Esophagus squamous epithelium (tissue), 5 donors: Measurements from ENCODE around the gene FOXK1. TPM values are rescaled to one million over a fixed set of nuclear protein-coding genes. Genes with fewer than 3 reads are reported as not detected.

Experiments
- DNase-seq: peaks from one replicate; lab custom pipeline; 2025; lab: John Stamatoyannopoulos, UW
- H3K27ac ChIP-seq, 4 donors: fragments of 200-600 bp; sonication (generic); one replicate each; pipeline ENCODE4 v1.5.1; 2016 to 2019; ENCODE audit warnings: mild to moderate bottlenecking in 1 of 4
- H3K27me3 ChIP-seq, 4 donors: fragments of 200-600 bp; sonication (generic); 1 replicate in 3 of 4; 2 replicates in 1 of 4; pipeline versions ENCODE4 v1.5.1 to v1.6.0; 2017 to 2021; ENCODE audit warnings: antibody characterized with exemption in 1 of 4
- H3K36me3 ChIP-seq, 3 donors: fragments of 200-600 bp; sonication (generic); one replicate each; pipeline ENCODE4 v1.5.1; 2016 to 2019
- H3K4me1 ChIP-seq, 3 donors: fragments of 200-600 bp; sonication (generic); one replicate each; pipeline ENCODE4 v1.5.1; 2017 to 2019
- H3K4me3 ChIP-seq, 4 donors: fragments of 200-600 bp; sonication (generic); 1 replicate in 3 of 4; 2 replicates in 1 of 4; pipeline ENCODE4 v1.5.1; 2016 to 2019; ENCODE audit warnings: mild to moderate bottlenecking in 2 of 4, moderate library complexity in 1 of 4
- H3K9me3 ChIP-seq, 3 donors: fragments of 200-600 bp; sonication (generic); one replicate each; pipeline ENCODE4 v1.5.1; 2016 to 2019
- CTCF ChIP-seq, 6 experiments: fragments of 450-650 bp in 4 of 6; fragments of 200-600 bp in 2 of 6; sonication (generic) in 2 of 6; IDR thresholded peaks; one replicate each; pipeline ENCODE4 v1.5.1; 2016 to 2019; ENCODE audit warnings: antibody characterized with exemption in 6 of 6, mild to moderate bottlenecking in 4 of 6, moderate library complexity in 4 of 6
- POLR2A ChIP-seq, 4 donors: fragments of 450-650 bp; IDR thresholded peaks; one replicate each; pipeline ENCODE4 v1.6.1; 2017; ENCODE audit warnings: antibody characterized with exemption in 4 of 4, mild to moderate bottlenecking in 4 of 4, moderate library complexity in 3 of 4
- WGBS, 2 donors: methylation state at CpG; one replicate each; pipeline ENCODE4 v1.1.5; 2018; 5-methylcytosine and 5-hydroxymethylcytosine counted together
- intact Hi-C: fragments of 100-400 bp; cut with DNase I; formaldehyde crosslinking; loops from one replicate; pipeline ENCODE4 v1.15.0; 2022
- total RNA-seq, 4 donors: library from RNA; depleted of rRNA; stranded (reverse); fragments of >200 nt; gene quantifications; one replicate each; pipeline ENCODE4 v1.1.0, GENCODE V29; 2016
- donor health status: DM: yes; HTN: yes; CAD: no.

FOXK1 gene
- total RNA-seq, 4 donors from 2014 or later: 11.9 to 25.7 (median 15.9) TPM

GRCh38 chr7:4763794-4764185 is 81.7 kb downstream of the FOXK1 start:
- DNase-seq: no peak
- H3K36me3 ChIP-seq: peaks cover 40 to 96% (median 43%) of the 10 kb centered on the region in 3 donors
- WGBS, 2 donors: 95 to 98% methylated on average over 5 to 10 of the region's 21 CpGs
- no peaks in the 10 kb centered on the region for H3K9me3 ChIP-seq
- peaks cover 0 to 24% (median 6%) of the 10 kb centered on the region in 3 donors for H3K4me1 ChIP-seq
- H3K27ac ChIP-seq: no peak overlapping the region
- intact Hi-C loops: no loop called here
- no peak for TF ChIP-seq CTCF (IDR thresholded peaks at IDR 0.05)
- H3K27me3 ChIP-seq: no peaks in the 10 kb centered on the region
- H3K4me3 ChIP-seq: no peak overlapping the region

GRCh38 chr7:4764402-4765007 is 82.4 kb downstream of the FOXK1 start:
- peaks cover 33 to 94% (median 38%) of the 10 kb centered on the region in 3 donors for H3K36me3 ChIP-seq
- TF ChIP-seq CTCF (IDR thresholded peaks at IDR 0.05) (no peak), POLR2A (IDR thresholded peaks at IDR 0.05) (no peak)
- no peak overlapping the region for H3K27ac ChIP-seq
- no peaks in the 10 kb centered on the region for H3K27me3 ChIP-seq
- no peak for DNase-seq
- no peaks in the 10 kb centered on the region for H3K9me3 ChIP-seq
- intact Hi-C loops: no loop called here
- 84 to 88% methylated on average over 23 to 24 of the region's 35 CpGs for whole genome bisulfite sequencing, 2 donors
- no peak overlapping the region for H3K4me3 ChIP-seq
- H3K4me1 ChIP-seq: peaks cover 0 to 24% (median 6%) of the 10 kb centered on the region in 3 donors

- Histone ChIP-seq H3K4me3 (no peak overlapping the region), H3K27me3 (no peaks in the 10 kb centered on the region), H3K27ac (no peak overlapping the region), H3K36me3 (peaks cover 21 to 79% (median 36%) of the 10 kb centered on the region in 3 donors), H3K4me1 (peaks cover 0 to 24% (median 6%) of the 10 kb centered on the region in 3 donors), H3K9me3 (no peaks in the 10 kb centered on the region)
- no peak for DNase-seq
- intact Hi-C loops: no loop called here
- 83 to 84% methylated on average over 12 to 17 of the region's 23 CpGs for WGBS, 2 donors
- TF ChIP-seq POLR2A (IDR thresholded peaks at IDR 0.05) (no peak), CTCF (IDR thresholded peaks at IDR 0.05) (peak in 1 of 6 experiments; percentile 8)
Observed at GRCh38 chr7:4765776-4766490, 83.8 kb downstream of the FOXK1 start.

GRCh38 chr7:4766666-4767519 is 84.8 kb downstream of the FOXK1 start:
- WGBS, 2 donors: 83 to 92% methylated on average over 12 to 30 of the region's 37 CpGs
- H3K4me3 ChIP-seq: no peak overlapping the region
- no peaks in the 10 kb centered on the region for H3K9me3 ChIP-seq
- no peaks in the 10 kb centered on the region for H3K27me3 ChIP-seq
- DNase-seq: no peak
- peaks cover 0 to 21% (median 5%) of the 10 kb centered on the region in 3 donors for H3K4me1 ChIP-seq
- intact Hi-C loops: no loop called here
- no peak overlapping the region for H3K27ac ChIP-seq
- H3K36me3 ChIP-seq: peaks cover 18 to 77% (median 28%) of the 10 kb centered on the region in 3 donors
- no peak for TF ChIP-seq POLR2A (IDR thresholded peaks at IDR 0.05)
- TF ChIP-seq CTCF (IDR thresholded peaks at IDR 0.05): no peak
